Transverse colon (tissue), 4 donors: ENCODE measurements around the gene NPC1. TPM values are rescaled to one million over a fixed set of nuclear protein-coding genes. Genes with fewer than 3 reads are reported as not detected.
"Not testable (repeated sequence)": the region's sequence is repeated elsewhere in the genome, so short reads cannot be mapped to it uniquely, and the experiment has no call there.

ENCODE experiments used
- DNase-seq: peaks from one replicate; pipeline ENCODE4 v3.0.0-alpha.2; 2019
- H3K27ac ChIP-seq, 4 donors: fragments of 200-600 bp; sonication (generic); 2 replicates each; pipeline ENCODE4 v1.5.1; 2016 to 2018; ENCODE audit warnings: inconsistent platforms in 4 of 4
- H3K27me3 ChIP-seq: fragments of 200-600 bp; sonication (generic); 2 replicates; pipeline ENCODE4 v1.5.1; 2017; ENCODE audit warnings: inconsistent platforms
- H3K36me3 ChIP-seq, 4 donors: fragments of 200-600 bp; sonication (generic); 2 replicates each; pipeline ENCODE4 v1.5.1; 2017 to 2019; ENCODE audit warnings: inconsistent platforms in 4 of 4
- H3K4me1 ChIP-seq, 4 donors: fragments of 200-600 bp; sonication (generic); 2 replicates each; pipeline ENCODE4 v1.5.1; 2017 to 2020; ENCODE audit warnings: inconsistent platforms in 4 of 4
- H3K4me3 ChIP-seq, 4 donors: fragments of 200-600 bp; sonication (generic); 1 replicate in 1 of 4; 2 replicates in 3 of 4; pipeline versions ENCODE4 v1.5.1 to v1.6.1; 2017 to 2019; ENCODE audit warnings: inconsistent platforms in 4 of 4
- H3K9me3 ChIP-seq, 2 donors: fragments of 200-600 bp; sonication (generic); 2 replicates each; pipeline ENCODE4 v1.5.1; 2017 to 2019; ENCODE audit warnings: inconsistent platforms in 2 of 2
- EP300 ChIP-seq: sonication (generic); formaldehyde crosslinking; IDR thresholded peaks from one replicate; pipeline ENCODE4 v1.6.1; 2017; ENCODE audit warnings: antibody characterized with exemption, low read depth
- POLR2A ChIP-seq: fragments of 450-650 bp; IDR thresholded peaks from one replicate; pipeline ENCODE4 v1.6.1; 2016; ENCODE audit warnings: antibody characterized with exemption, mild to moderate bottlenecking, moderate library complexity
- POLR2AphosphoS5 ChIP-seq, 3 donors: sonication (generic); formaldehyde crosslinking; IDR thresholded peaks; one replicate each; pipeline ENCODE4 v1.6.1; 2016; ENCODE audit warnings: antibody characterized with exemption in 3 of 3
- WGBS, 2 donors: methylation state at CpG; one replicate each; pipeline ENCODE4 v1.1.5; 2018; ENCODE audit warnings: low coverage in 1 of 2; 5-methylcytosine and 5-hydroxymethylcytosine counted together
- in situ Hi-C, 4 donors: fragments of 200-750 bp; cut with MboI; loops; one replicate each; pipeline versions ENCODE4 v1.15.0 to v1.15.1; 2017; ENCODE audit warnings: low sequenced_read_pairs in 3 of 4, low pct_ligation_motif_present in 1 of 4, low pct_unique_long_range_greater_than_20kb in 1 of 4
- intact Hi-C: fragments of 100-400 bp; cut with DNase I; formaldehyde crosslinking; loops from one replicate; pipeline ENCODE4 v1.15.1; 2023; ENCODE audit warnings: low total_unique reads
- total RNA-seq, 4 donors: library from RNA; depleted of rRNA; stranded (reverse); fragments of >200 nt; gene quantifications; one replicate each; pipeline ENCODE4 v1.1.0, GENCODE V29; 2016
- TF ChIP-seq, protein P1 (sequence below), 5 experiments: fragments of 200-600 bp in 3 of 5; fragments of 450-650 bp in 2 of 5; sonication (generic) in 3 of 5; IDR thresholded peaks; 1 replicate in 2 of 5; 2 replicates in 3 of 5; pipeline ENCODE4 v1.5.1; 2016 to 2017; ENCODE audit warnings: antibody characterized with exemption in 5 of 5, inconsistent platforms in 3 of 5, mild to moderate bottlenecking in 2 of 5, moderate library complexity in 1 of 5

Gene NPC1
- total RNA-seq, 4 donors from 2014 or later, result 33.6 to 96.1 (median 49.7) TPM

- DNase-seq, result no peak
- no peaks in the 10 kb centered on the region for H3K36me3 ChIP-seq
- H3K27me3 ChIP-seq, result peaks cover 12% of the 10 kb centered on the region
- TF ChIP-seq, protein P1, sequence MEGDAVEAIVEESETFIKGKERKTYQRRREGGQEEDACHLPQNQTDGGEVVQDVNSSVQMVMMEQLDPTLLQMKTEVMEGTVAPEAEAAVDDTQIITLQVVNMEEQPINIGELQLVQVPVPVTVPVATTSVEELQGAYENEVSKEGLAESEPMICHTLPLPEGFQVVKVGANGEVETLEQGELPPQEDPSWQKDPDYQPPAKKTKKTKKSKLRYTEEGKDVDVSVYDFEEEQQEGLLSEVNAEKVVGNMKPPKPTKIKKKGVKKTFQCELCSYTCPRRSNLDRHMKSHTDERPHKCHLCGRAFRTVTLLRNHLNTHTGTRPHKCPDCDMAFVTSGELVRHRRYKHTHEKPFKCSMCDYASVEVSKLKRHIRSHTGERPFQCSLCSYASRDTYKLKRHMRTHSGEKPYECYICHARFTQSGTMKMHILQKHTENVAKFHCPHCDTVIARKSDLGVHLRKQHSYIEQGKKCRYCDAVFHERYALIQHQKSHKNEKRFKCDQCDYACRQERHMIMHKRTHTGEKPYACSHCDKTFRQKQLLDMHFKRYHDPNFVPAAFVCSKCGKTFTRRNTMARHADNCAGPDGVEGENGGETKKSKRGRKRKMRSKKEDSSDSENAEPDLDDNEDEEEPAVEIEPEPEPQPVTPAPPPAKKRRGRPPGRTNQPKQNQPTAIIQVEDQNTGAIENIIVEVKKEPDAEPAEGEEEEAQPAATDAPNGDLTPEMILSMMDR (IDR thresholded peaks at IDR 0.05), result no peak
- TF ChIP-seq EP300 (no peak), POLR2AphosphoS5 (IDR thresholded peaks at IDR 0.05) (no peak), POLR2A (no peak)
- in situ Hi-C loops, result loop anchor here in 3 of 4 donors (25.0 kb wide), 2 partner anchors 197 to 297 kb away; no protein-coding TSS in a partner anchor
- H3K27ac ChIP-seq, result no peak overlapping the region
- no peaks in the 10 kb centered on the region for H3K9me3 ChIP-seq
- WGBS, 2 donors, result 79 to 84% methylated on average over 3 of the region's 3 CpGs
- intact Hi-C loops, result no loop called here
- peaks cover 0 to 24% (median 16%) of the 10 kb centered on the region in 4 donors for H3K4me1 ChIP-seq
- no peak overlapping the region for H3K4me3 ChIP-seq
Observed at GRCh38 chr18:23614891-23615290, 28.6 kb upstream of the NPC1 start.

DNA sequence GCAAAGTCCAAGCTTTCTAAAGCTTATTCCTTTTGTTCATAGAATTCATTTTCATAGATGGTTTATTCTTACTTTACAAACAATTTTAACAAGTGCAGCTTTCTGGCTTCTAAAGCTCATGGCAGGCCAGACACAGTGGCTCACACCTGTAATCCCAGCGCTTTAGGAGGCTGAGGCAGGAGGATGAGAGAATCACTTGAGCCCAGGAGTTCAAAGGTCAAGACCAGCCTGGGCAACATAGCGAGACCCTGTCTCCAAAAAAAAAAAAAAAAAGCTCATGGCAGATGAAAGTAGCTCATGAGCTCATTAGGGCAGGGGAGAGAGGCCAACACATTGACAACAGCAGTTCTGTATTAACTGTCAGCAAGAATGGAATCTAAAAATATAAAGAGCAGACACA is 28.1 kb upstream of the NPC1 start:
- H3K4me1 ChIP-seq, result peaks cover 0 to 20% (median 15%) of the 10 kb centered on the region in 4 donors

GRCh38 chr18:23613091-23613475 is 26.8 kb upstream of the NPC1 start:
- H3K36me3 ChIP-seq, intact Hi-C loops, H3K27ac ChIP-seq, H3K4me1 ChIP-seq, H3K4me3 ChIP-seq, DNase-seq, H3K27me3 ChIP-seq, H3K9me3 ChIP-seq: not testable (repeated sequence)
- 92 to 100% methylated on average over 1 to 7 of the region's 7 CpGs for WGBS, 2 donors
- in situ Hi-C loops, result loop anchor here in 3 of 4 donors (25.0 kb wide), 2 partner anchors 199 to 299 kb away; no protein-coding TSS in a partner anchor

More for the DNA sequence above, 28.1 kb upstream of the NPC1 start:
- in situ Hi-C loops, result loop anchor here in 3 of 4 donors (25.0 kb wide), 2 partner anchors 198 to 298 kb away; no protein-coding TSS in a partner anchor
- WGBS, 2 donors, result 89 to 100% methylated on average over 2 of the region's 2 CpGs
- H3K27ac ChIP-seq, result no peak overlapping the region
- no peaks in the 10 kb centered on the region for H3K9me3 ChIP-seq
- H3K4me3 ChIP-seq, result no peak overlapping the region
- no peak for DNase-seq
- intact Hi-C loops, result no loop called here
- no peaks in the 10 kb centered on the region for H3K36me3 ChIP-seq
- H3K27me3 ChIP-seq, result peaks cover 8% of the 10 kb centered on the region
- TF ChIP-seq EP300 (no peak), POLR2AphosphoS5 (IDR thresholded peaks at IDR 0.05) (no peak), POLR2A (no peak)
- TF ChIP-seq, protein P1 (IDR thresholded peaks at IDR 0.05), result no peak

- Histone ChIP-seq H3K27ac (no peak overlapping the region), H3K4me1 (peaks cover 0 to 6% (median 3%) of the 10 kb centered on the region in 4 donors), H3K4me3 (no peak overlapping the region), H3K27me3 (no peaks in the 10 kb centered on the region), H3K9me3 (no peaks in the 10 kb centered on the region), H3K36me3 (no peaks in the 10 kb centered on the region)
- TF ChIP-seq EP300, result no peak
- TF ChIP-seq POLR2A, result no peak
- no peak for TF ChIP-seq POLR2AphosphoS5 (IDR thresholded peaks at IDR 0.05)
- TF ChIP-seq, protein P1 (IDR thresholded peaks at IDR 0.05), result no peak
- in situ Hi-C loops, result loop anchor here in 3 of 4 donors (25.0 kb wide), 2 partner anchors 200 to 300 kb away; no protein-coding TSS in a partner anchor
- intact Hi-C loops, result no loop called here
- 66 to 72% methylated on average over 4 to 8 of the region's 8 CpGs for WGBS, 2 donors
- no peak for DNase-seq
Observed at GRCh38 chr18:23612434-23613090, 26.3 kb upstream of the NPC1 start.
